Keratinocyte (primary cell): Measurements from ENCODE around the gene DTL.
"Not testable (repeated sequence)": the region's sequence is repeated elsewhere in the genome, so short reads cannot be mapped to it uniquely, and the experiment has no call there.

Experiments
- EZH2 ChIP-seq: IDR thresholded peaks from one replicate; pipeline ENCODE4 v1.6.1; 2012; ENCODE audit warnings: inconsistent platforms, mild to moderate bottlenecking, low read length, moderate library complexity
- TF ChIP-seq, protein P1 (sequence below), 3 experiments: IDR thresholded peaks in 1 of 3; conservative IDR thresholded peaks in 1 of 3; optimal IDR thresholded peaks in 1 of 3; 2 replicates in 2 of 3; 3 replicates in 1 of 3; pipeline versions ENCODE3 to v1.5.1; 2011; ENCODE audit warnings: low read length in 3 of 3, mild to moderate bottlenecking in 3 of 3, moderate library complexity in 2 of 3, control low read depth in 1 of 3, inconsistent platforms in 1 of 3; ENCODE audit not compliant: insufficient read depth in 2 of 3; ENCODE audit errors: extremely low read depth in 1 of 3

DNA sequence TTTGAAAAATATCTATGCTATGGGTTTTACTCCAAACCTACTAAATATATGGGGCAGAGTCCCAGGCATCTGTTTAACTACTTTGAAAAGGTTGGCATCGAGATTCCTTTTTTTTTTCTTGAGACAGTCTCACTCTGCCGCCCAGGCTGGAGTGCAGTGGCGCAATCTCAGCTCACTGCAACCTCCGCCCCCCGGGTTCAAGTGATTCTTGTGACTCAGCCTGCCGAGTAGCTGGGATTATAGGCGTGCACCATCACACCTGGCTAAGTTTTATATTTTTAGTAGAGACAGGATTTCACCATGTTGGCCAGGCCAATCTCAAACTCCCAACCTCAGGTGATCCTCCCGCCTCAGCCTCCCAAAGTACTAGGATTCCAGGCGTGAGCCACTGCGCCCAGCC is 7.8 kb upstream of the DTL start:
- TF ChIP-seq, protein P1, sequence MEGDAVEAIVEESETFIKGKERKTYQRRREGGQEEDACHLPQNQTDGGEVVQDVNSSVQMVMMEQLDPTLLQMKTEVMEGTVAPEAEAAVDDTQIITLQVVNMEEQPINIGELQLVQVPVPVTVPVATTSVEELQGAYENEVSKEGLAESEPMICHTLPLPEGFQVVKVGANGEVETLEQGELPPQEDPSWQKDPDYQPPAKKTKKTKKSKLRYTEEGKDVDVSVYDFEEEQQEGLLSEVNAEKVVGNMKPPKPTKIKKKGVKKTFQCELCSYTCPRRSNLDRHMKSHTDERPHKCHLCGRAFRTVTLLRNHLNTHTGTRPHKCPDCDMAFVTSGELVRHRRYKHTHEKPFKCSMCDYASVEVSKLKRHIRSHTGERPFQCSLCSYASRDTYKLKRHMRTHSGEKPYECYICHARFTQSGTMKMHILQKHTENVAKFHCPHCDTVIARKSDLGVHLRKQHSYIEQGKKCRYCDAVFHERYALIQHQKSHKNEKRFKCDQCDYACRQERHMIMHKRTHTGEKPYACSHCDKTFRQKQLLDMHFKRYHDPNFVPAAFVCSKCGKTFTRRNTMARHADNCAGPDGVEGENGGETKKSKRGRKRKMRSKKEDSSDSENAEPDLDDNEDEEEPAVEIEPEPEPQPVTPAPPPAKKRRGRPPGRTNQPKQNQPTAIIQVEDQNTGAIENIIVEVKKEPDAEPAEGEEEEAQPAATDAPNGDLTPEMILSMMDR (optimal IDR thresholded peaks at IDR 0.05 in 1 of 3, IDR thresholded peaks at IDR 0.05 in 1 of 3, conservative IDR thresholded peaks at IDR 0.05 in 1 of 3; ENCODE audit: extremely low read depth in 1 of 3, insufficient read depth in 2 of 3, low read length in 3 of 3), result not testable (repeated sequence)
- TF ChIP-seq EZH2, result not testable (repeated sequence)
